Measurements from ENCODE around the gene ETS1. TPM values are rescaled to one million over a fixed set of nuclear protein-coding genes. Genes with fewer than 3 reads are reported as not detected.

The ETS1 gene
- total RNA-seq, 2 donors from 2014 or later = 33.6 to 116 TPM

DNA sequence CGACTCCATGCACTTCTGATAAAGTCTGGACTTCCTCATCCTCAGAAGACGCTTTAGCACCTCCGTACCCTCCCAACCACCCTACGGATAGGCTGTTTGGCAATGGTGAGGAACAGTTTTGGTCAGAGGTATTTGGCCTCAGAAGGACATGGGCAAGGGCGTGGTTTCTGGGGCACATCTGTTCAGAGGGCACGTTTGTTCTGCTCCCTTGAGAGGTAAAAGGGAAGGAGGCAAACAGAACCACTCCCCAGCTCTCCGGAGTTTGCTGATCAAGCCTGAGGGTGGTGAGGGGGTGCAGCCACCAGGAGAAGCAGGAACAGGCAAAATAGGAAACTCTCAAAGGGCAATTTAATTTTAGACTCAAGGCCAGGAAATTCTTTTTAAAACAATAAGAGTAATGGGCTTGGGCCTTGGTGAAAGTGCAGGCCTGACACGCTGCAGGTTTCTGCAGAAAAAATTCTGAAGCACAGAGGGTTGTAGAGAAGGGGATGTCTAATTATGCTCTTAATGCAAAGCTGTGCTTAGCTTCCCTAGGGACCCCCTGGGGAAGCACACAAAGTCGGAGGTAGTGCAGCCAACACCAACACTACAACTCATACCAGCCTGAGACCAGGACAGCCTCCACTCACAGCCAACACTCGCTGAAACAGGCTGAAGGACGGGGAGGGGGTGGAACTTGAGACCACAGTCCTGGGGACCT, 23.3 kb downstream of the ETS1 start:
- TF ChIP-seq, protein P1, sequence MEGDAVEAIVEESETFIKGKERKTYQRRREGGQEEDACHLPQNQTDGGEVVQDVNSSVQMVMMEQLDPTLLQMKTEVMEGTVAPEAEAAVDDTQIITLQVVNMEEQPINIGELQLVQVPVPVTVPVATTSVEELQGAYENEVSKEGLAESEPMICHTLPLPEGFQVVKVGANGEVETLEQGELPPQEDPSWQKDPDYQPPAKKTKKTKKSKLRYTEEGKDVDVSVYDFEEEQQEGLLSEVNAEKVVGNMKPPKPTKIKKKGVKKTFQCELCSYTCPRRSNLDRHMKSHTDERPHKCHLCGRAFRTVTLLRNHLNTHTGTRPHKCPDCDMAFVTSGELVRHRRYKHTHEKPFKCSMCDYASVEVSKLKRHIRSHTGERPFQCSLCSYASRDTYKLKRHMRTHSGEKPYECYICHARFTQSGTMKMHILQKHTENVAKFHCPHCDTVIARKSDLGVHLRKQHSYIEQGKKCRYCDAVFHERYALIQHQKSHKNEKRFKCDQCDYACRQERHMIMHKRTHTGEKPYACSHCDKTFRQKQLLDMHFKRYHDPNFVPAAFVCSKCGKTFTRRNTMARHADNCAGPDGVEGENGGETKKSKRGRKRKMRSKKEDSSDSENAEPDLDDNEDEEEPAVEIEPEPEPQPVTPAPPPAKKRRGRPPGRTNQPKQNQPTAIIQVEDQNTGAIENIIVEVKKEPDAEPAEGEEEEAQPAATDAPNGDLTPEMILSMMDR (IDR thresholded peaks at IDR 0.05) = no peak
- no peak for ATAC-seq (ENCODE audit: insufficient number of reproducible peaks, low FRiP score, low read depth)
- H3K36me3 ChIP-seq = no peaks in the 10 kb centered on the region

DNA sequence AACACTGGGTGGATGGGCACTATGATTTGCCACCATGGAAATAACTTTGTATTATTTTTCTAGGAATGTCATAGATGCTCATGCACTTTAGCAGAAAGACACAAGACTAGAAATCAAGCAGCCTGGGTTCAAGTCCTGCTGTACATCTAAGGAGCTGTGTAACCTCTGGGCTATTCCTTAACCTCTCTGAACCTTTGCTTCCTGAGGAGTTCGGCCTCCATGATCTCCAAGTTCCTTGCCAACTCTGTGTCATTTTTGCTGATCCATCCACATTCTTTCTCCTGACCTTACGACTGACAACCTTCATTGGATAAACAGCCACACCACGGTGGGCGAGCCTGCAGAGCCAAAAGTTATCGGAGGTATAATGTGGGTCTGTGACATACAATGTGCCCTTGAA, 24.1 kb downstream of the ETS1 start:
- Histone ChIP-seq H3K36me3 (no peaks in the 10 kb centered on the region), H3K27ac (no peak overlapping the region), H3K9me3 (no peaks in the 10 kb centered on the region), H3K4me3 (no peak overlapping the region), H3K27me3 (replicated peaks; ENCODE audit: insufficient read depth) (no peaks in the 10 kb centered on the region), H3K4me1 (ENCODE audit: control insufficient read depth in 1 of 2, low read depth in 2 of 2) (peaks cover 8 to 20% of the 10 kb centered on the region in 2 donors)
- no peak for ATAC-seq (ENCODE audit: insufficient number of reproducible peaks, low FRiP score, low read depth)
- TF ChIP-seq, protein P1 (IDR thresholded peaks at IDR 0.05) = no peak
- no peak for DNase-seq (ENCODE audit: low spot score)

More for the DNA sequence above, 23.3 kb downstream of the ETS1 start:
- Histone ChIP-seq H3K4me1 (ENCODE audit: control insufficient read depth in 1 of 2, low read depth in 2 of 2) (peaks cover 8 to 20% of the 10 kb centered on the region in 2 donors), H3K9me3 (no peaks in the 10 kb centered on the region), H3K27me3 (replicated peaks; ENCODE audit: insufficient read depth) (no peaks in the 10 kb centered on the region), H3K27ac (no peak overlapping the region), H3K4me3 (no peak overlapping the region)
- DNase-seq (ENCODE audit: low spot score) = no peak

DNA sequence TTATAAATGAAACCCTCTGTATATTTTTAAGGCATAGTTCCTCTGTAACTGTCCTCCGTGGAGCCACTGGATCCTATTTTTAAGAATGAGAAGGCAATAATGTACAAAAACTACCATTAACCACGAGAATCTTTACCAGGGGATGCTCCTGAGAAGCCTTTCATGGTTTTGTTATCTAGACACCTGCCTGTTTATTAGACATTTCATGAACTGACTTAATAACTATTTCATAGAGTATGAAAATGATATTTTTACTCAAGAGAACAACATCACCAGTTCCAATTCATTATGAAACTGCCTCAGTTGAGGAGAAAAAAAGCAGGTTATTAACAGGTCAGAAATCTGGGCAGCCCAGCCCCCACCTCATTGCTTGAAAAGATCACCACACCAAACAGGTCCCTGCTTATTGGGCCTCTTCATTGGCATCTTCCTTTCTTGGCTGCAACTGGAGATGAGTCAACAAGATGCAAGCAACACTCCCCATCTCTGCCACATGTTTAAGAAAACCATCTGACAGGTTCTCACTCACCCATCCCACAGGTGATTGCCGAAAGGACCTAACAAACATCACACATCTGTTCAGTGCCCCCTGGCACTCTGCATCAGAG, 27.8 kb downstream of the ETS1 start:
- Histone ChIP-seq H3K4me1 (ENCODE audit: control insufficient read depth in 1 of 2, low read depth in 2 of 2) (peaks cover 8 to 19% of the 10 kb centered on the region in 2 donors), H3K9me3 (no peaks in the 10 kb centered on the region), H3K27ac (no peak overlapping the region), H3K4me3 (no peak overlapping the region), H3K27me3 (replicated peaks; ENCODE audit: insufficient read depth) (no peaks in the 10 kb centered on the region), H3K36me3 (no peaks in the 10 kb centered on the region)
- TF ChIP-seq, protein P1 (IDR thresholded peaks at IDR 0.05) = no peak
- ATAC-seq (ENCODE audit: insufficient number of reproducible peaks, low FRiP score, low read depth) (no peak), DNase-seq (ENCODE audit: low spot score) (no peak)

DNA sequence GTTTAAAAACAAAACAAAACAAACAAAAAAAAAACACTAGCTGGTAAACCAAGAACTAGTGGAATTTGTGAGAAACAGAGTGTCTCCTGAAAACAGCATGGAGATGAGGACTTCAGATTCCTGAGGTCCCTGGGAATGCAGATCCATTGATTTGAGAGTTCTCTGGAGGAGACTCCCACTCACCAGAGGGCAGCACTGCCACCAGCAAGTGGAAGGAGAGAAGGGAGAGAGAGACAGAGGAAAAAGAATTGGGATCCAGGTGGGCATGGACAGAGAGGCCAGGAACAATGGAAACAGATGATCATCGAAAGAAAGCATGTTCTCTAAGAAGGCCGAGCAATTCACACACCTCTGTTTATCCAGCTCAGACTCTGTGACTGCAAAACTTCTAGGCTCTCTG, 31.8 kb downstream of the ETS1 start:
- ATAC-seq (ENCODE audit: insufficient number of reproducible peaks, low FRiP score, low read depth) = no peak
- H3K9me3 ChIP-seq = no peaks in the 10 kb centered on the region
- no peak for DNase-seq (ENCODE audit: low spot score)
- H3K27me3 ChIP-seq (replicated peaks; ENCODE audit: insufficient read depth) = no peaks in the 10 kb centered on the region
- peaks cover 0 to 7% of the 10 kb centered on the region in 2 donors for H3K4me1 ChIP-seq (ENCODE audit: control insufficient read depth in 1 of 2, low read depth in 2 of 2)
- TF ChIP-seq, protein P1 (IDR thresholded peaks at IDR 0.05) = no peak
- H3K27ac ChIP-seq = no peak overlapping the region
- no peaks in the 10 kb centered on the region for H3K36me3 ChIP-seq
- no peak overlapping the region for H3K4me3 ChIP-seq

DNA sequence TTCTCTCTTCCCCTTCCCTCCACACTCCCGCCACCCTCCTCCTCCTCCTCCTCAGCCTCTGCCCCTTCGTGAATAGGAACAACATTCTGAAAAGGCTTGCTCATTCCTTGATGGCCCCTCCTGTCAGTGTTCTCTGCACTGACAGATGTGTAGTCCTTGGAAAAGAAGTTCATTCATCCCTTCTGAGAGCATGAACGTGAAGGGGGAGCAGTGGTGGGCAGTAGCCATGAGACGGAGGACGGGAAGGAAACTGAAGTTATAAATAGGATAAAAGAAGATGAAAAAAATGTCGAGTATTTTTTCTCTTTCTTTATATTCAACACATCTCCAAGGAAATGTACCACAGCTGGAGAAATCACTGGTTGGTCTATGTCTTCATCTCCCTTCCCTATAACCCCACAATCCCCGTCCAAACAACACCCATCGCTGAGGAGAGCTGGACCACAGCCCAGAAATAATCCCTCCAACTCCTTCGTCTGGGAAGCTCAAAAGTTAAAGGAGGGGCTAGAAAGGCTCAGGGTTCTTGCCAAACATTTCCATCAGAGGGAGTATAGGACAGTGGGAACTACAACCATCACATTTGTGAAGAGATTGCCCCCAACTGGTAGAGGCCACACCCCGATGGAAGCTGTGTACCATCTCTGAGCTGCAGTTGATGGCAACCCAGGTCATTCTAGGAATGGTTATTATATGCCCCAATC, 33.5 kb downstream of the ETS1 start:
- H3K4me1 ChIP-seq (ENCODE audit: control insufficient read depth in 1 of 2, low read depth in 2 of 2) = peaks cover 0 to 13% of the 10 kb centered on the region in 2 donors
- no peak overlapping the region for H3K4me3 ChIP-seq
- H3K9me3 ChIP-seq = no peaks in the 10 kb centered on the region
- no peaks in the 10 kb centered on the region for H3K27me3 ChIP-seq (replicated peaks; ENCODE audit: insufficient read depth)
- ATAC-seq (ENCODE audit: insufficient number of reproducible peaks, low FRiP score, low read depth) (no peak), DNase-seq (ENCODE audit: low spot score) (no peak)
- TF ChIP-seq, protein P1 (IDR thresholded peaks at IDR 0.05) = no peak
- H3K36me3 ChIP-seq = no peaks in the 10 kb centered on the region
- H3K27ac ChIP-seq = no peak overlapping the region
